UCSD-AML1 (cell line): ENCODE measurements around the gene TXNRD1.
"Not testable (repeated sequence)": the region's sequence is repeated elsewhere in the genome, so short reads cannot be mapped to it uniquely, and the experiment has no call there.

ENCODE experiments used
- DNase-seq: peaks from one replicate; lab custom pipeline; 2025; ENCODE audit not compliant: unreplicated experiment; lab: John Stamatoyannopoulos, UW

TXNRD1 gene

GRCh38 chr12:104234926-104235499 lies 19.4 kb downstream of the TXNRD1 start:
- DNase-seq = no peak

DNA sequence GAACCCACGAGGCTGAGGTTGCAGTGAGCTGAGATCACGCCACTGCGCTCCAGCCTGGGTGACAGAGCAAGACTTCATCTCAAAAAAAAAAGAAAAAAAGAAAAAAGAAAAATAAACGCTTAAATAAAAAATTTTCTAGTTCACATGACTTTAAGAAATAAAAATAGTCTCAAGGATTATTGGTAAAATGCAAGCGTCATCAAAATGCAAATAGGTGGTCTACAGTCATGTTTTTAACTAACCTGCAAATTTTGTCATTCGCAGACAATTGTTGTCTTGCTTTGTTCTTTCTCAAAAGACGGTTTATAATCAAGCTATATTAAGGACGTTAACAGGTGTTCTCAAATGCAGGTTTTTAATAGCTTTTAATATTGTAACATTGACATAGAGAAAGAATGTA lies 22.4 kb downstream of the TXNRD1 start:
- no peak for DNase-seq

- DNase-seq = no peak
These were observed 27.1 kb downstream of the TXNRD1 start for GRCh38 chr12:104242546-104243206.

GRCh38 chr12:104243551-104243950 lies 28.0 kb downstream of the TXNRD1 start:
- DNase-seq = no peak

GRCh38 chr12:104243971-104244370 lies 28.4 kb downstream of the TXNRD1 start:
- no peak for DNase-seq

GRCh38 chr12:104247698-104248097 lies 32.1 kb downstream of the TXNRD1 start:
- no peak for DNase-seq

DNA sequence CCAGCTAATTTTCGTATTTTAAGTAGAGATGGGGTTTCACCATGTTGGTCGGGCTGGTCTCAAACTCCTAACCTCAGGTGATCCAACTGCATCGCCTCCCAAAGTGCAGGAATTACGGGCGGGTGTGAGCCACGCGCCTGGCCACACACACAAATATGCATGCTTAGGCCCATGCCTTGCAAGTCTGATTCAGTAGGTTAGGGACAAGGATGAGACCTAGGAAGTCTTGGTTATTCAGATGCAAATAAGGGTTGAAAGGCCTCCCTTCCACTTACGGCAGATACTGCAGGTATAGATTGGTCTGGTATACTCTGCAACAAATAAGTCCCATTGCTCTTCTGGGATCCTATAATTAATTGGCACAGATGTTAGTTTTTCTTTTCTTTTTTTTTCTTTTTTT lies 32.9 kb downstream of the TXNRD1 start:
- no peak for DNase-seq

DNA sequence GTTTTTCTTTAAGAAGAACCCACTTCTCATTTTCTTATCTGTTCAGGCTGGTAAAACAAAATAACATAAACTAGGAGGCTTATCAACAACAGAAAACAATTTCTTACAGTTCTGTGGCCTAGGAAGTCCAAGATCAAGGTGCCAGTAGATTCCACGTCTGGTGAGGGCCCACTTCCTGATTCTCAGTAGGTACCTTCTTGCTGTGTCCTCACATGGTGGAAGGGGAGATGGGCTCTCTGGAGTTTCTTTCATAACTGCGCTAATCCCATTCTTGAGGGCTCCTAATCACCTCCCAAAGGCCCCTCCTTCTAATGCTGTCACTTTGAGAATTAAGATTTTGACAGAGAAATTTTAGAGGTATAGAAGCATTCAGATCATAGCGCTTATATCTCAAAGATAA lies 33.4 kb downstream of the TXNRD1 start:
- no peak for DNase-seq

GRCh38 chr12:104249898-104250297 lies 34.3 kb downstream of the TXNRD1 start:
- no peak for DNase-seq

DNA sequence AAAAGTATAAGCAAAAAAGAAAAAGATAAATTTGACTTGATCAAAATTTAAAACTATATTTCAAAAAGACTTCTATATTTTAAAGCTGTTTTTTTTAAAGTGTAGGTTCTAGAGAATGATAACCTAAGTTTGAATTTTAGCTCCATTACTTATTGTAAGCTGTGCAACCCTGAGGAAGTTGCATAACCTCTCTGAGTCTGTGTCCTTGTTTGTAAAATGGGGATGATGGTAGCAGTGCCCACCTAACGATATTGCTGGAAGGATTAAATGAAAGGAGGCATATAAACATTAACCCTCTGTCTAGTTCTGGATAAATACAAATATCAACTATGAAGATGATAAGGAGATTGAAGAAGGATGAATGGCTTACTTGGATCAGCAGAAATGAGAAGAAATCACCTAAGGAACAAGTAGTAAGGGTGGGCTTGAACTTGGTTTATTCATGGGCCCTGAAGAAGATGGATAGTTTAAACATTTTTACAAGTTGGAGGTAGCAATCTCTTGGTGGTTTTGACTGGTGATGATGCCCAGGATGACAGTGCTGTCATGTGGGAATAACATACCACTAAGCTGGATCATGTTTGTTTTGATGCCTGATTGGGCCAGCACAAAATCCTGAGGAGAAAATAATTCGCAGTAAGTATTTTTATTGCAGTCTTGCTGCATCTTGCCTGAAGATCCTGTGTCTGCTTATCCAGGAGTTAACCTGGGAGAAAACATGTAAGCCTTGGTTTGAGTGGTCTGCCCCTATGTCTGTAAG lies 35.0 kb downstream of the TXNRD1 start:
- no peak for DNase-seq

DNA sequence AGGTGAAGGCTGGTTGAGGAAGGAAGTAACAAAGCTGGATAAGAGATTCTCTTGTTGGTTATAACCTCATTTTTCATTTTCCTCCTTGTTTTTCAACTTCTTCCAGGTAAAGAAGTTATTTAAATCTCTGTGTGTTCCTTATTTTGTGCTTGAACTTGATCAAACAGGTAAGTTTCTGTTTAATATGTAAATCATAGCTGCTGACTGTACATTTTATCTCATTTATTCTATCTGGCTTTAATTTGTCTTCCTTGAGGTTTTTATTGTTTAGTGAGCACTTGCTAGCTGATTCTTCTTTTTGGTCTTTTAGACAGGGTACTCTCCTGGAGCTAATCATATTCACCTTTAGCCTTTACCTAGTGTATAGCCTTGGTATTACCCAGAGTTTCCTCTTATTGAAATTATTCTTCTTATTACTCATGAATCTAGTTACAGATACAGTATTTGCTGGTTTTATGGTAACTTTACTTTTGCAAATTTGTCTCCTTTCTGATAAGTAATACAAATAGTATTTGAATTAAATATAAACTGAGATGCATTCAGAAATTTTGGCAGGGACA lies 42.4 kb downstream of the TXNRD1 start:
- no peak for DNase-seq

GRCh38 chr12:104258476-104259067 lies 43.0 kb downstream of the TXNRD1 start:
- DNase-seq = no peak

GRCh38 chr12:104263026-104263425 lies 47.4 kb downstream of the TXNRD1 start:
- no peak for DNase-seq

DNA sequence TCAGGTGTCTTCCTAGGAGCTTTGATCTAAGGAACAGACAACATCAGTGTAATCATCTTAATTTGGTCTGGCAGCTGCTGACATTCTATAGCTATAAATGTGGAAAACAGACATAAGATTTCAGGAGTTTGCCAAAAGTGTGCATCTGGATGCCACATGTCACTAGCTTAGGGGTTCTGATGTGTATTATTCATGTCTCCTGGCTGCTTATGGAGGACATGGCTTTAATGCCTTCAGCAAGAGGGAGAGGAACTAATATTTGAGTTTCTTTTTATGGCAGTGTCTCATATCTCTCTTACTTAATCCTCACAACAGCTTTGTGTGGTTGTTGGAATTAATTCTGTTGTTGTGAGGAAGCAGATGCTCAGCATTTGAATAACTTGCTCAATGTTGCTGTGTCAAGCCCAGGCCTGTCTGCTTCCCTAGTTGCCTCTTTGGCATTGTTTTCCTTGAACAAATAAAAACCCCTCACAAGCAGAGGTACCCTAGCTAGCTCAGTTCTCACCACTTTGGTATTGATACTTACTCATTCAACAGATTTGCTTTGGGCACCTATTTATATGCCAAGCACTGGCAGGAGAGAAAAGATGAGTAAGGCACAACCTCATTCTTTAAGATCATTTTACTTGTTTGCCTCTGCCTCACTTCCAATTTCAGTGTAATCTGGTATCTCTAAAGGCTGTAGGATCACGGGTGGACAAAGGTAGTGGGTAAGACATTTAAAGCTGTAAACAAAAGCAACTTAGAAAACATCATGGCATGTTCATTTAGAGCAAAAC lies 48.2 kb downstream of the TXNRD1 start:
- no peak for DNase-seq

DNA sequence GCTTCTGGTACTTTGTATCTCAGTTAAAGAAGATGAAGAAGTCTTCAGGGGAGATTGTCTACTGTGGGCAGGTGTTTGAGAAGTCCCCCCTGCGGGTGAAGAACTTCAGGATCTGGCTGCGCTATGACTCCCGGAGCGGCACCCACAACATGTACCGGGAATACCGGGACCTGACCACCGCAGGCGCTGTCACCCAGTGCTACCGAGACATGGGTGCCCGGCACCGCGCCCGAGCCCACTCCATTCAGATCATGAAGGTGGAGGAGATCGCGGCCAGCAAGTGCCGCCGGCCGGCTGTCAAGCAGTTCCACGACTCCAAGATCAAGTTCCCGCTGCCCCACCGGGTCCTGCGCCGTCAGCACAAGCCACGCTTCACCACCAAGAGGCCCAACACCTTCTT lies 49.9 kb downstream of the TXNRD1 start:
- not testable (repeated sequence) for DNase-seq

DNA sequence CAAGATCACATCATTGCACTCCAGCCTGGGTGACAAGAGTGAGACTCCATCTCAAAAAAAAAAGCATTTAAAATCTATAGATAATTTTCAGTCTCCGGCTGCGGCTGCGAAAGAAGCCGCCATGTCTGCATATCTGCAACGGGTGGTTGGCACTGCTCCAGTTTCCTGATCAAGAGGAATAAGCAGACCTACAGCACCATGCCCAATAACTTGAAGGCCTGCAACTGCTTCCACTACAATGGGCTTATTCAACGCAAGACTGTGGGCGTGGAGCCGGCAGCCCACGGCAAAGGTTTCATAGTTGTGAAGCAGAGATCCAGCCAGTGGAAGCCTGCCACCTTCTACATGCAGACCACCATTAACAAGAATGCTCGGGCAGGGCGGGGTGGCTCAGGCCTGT lies 57.4 kb downstream of the TXNRD1 start:
- DNase-seq = no peak

DNA sequence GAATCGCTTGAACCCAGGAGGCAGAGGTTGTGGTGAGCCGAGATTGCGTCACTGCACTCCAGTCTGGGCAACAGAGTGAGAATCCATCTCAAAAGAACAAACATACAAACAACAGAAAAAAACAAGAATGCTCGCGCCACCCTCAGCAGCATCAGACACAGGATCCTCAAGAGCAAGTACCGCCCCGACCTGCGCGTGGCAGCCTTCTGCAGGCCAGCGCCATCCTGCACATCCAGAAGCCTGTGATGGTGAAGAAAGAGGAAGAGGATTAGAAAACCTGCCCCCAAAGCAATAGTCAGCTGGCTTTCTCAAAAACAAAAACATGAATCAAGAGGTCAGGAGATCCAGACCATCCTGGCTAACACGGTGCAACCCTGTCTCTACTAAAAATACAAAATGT lies 57.9 kb downstream of the TXNRD1 start:
- no peak for DNase-seq

DNA sequence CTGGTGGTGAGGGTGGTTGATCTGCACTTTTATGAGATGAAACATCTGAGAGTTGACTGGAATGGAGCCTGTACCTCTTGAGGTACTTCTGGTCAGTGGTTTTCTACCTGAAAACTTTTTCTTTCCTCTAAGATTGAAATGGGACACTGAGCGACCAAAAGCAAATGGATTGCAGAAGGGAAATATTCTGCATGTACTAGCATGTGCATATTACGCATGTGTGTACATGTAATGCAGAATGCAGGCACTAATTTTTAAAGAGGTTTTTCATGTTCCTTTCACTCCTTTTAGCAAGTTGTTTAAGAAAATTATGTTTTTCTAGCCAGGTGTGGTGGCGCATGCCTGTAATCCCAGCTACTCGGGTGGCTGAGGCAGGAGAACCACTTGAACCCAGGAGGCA lies 59.2 kb downstream of the TXNRD1 start:
- DNase-seq = no peak

- no peak for DNase-seq
These were observed 60.1 kb downstream of the TXNRD1 start for GRCh38 chr12:104275689-104276088.

DNA sequence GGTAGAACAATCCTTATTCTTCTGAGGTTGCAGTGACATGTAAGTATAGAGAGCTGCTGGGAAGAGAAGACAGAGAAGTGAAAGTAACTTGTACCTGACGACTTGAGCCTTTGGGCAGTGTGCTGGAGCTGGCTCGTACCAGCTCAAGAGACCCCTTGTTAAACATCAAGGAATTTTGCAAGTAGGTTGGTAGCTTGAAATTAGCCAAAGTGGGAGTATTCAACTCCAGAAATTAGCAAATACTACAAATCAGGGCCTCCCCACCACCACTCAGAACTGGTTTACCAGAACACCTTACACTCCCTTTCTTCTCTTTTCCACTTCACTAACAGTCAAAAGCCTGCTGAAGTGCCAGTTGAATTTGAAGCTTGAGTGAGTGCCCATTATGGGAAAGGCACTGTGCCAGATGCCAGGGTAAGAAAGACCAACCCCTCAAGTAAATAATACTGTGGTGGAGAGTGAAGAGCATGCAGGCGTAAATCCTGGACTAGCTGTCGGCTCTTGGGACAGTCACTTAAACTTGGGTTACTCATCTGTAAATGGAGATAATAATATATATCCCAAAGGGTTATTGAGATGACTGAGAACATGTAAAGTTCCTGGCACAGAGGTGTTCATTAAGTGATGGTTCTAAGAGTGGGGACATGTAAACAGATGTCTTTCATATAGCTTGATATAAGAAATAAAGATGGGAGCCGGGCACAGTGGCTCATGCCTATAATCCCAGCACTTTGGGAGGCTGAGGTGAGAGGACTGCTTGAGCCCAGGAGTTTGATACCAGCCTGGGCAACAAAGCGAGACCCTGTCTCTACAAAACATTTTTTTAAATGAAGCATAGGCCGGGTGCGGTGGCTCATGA lies 60.9 kb downstream of the TXNRD1 start:
- no peak for DNase-seq
